H1 (cell line): ENCODE data around the gene CDK5RAP2. TPM values are rescaled to one million over a fixed set of nuclear protein-coding genes. Genes with fewer than 3 reads are reported as not detected.

Experiments
- CTCF ChIA-PET: fragments of 300-600 bp; sonication (Branson Sonifier 250); formaldehyde crosslinking; loops from one replicate; lab custom pipeline; 2021; ENCODE audit not compliant: partially characterized antibody; lab: Charles Lee
- POLR2A ChIA-PET: fragments of 300-600 bp; sonication (Branson Sonifier 250); formaldehyde crosslinking; loops from one replicate; lab custom pipeline; 2021; ENCODE audit warnings: inconsistent platforms; ENCODE audit not compliant: partially characterized antibody; lab: Charles Lee
- DNase-seq, 2 experiments: peaks; one replicate each; pipeline versions ENCODE4 v3.0.0 to v3.0.0-alpha.2; 2010 to 2022; ENCODE audit warnings: low spot score in 2 of 2, low read depth in 1 of 2, mixed read lengths in 1 of 2
- FAIRE-seq: peaks from 2 replicates; lab custom pipeline; 2011; peaks lifted over from hg19 to GRCh38; lab: Jason Lieb, UNC
- H2AFZ ChIP-seq: 2 replicates; pipeline ENCODE4 v1.8.1; 2012; ENCODE audit warnings: low read length, inconsistent platforms
- H2AK5ac ChIP-seq: 2 replicates; pipeline ENCODE4 v1.6.1; 2013; ENCODE audit warnings: low read depth, low read length
- H2BK120ac ChIP-seq: replicated peaks from 2 replicates; pipeline ENCODE3; 2013; ENCODE audit warnings: low read depth, low read length, inconsistent platforms
- H2BK12ac ChIP-seq: 2 replicates; pipeline ENCODE4 v1.6.1; 2013; ENCODE audit warnings: low read depth, low read length
- H2BK15ac ChIP-seq: 2 replicates; pipeline ENCODE4 v1.6.1; 2013; ENCODE audit warnings: low read length
- H2BK20ac ChIP-seq: 2 replicates; pipeline ENCODE4 v1.6.1; 2013; ENCODE audit warnings: low read length
- H2BK5ac ChIP-seq: 2 replicates; pipeline ENCODE4 v1.6.1; 2013; ENCODE audit warnings: low read depth, low read length
- H3K14ac ChIP-seq: 2 replicates; pipeline ENCODE4 v1.6.1; 2013; ENCODE audit warnings: inconsistent platforms; ENCODE audit not compliant: insufficient read length
- H3K18ac ChIP-seq: 2 replicates; pipeline ENCODE4 v1.6.1; 2013; ENCODE audit warnings: low read length; ENCODE audit errors: extremely low read depth
- H3K23ac ChIP-seq: 2 replicates; pipeline ENCODE4 v1.6.1; 2013; ENCODE audit warnings: inconsistent platforms; ENCODE audit not compliant: insufficient read length
- H3K23me2 ChIP-seq: 2 replicates; pipeline ENCODE4 v1.6.1; 2013; ENCODE audit warnings: low read depth, low read length
- H3K27ac ChIP-seq: 2 replicates; pipeline ENCODE4 v1.6.1; 2011; ENCODE audit warnings: low read depth, low read length, inconsistent platforms
- H3K27me3 ChIP-seq, 4 experiments: replicated peaks in 1 of 4; 1 replicate in 1 of 4; 2 replicates in 3 of 4; pipeline versions ENCODE4 v1.6.1 to v1.8.1; 2011 to 2013; ENCODE audit warnings: low read length in 3 of 4, mild to moderate bottlenecking in 3 of 4, inconsistent platforms in 2 of 4, mixed read lengths in 2 of 4, moderate library complexity in 1 of 4; ENCODE audit not compliant: control insufficient read depth in 3 of 4, insufficient read depth in 3 of 4; ENCODE audit errors: extremely low read depth in 1 of 4
- H3K36me3 ChIP-seq, 4 experiments: 2 replicates each; pipeline versions ENCODE4 v1.6.1 to v1.8.1; 2011 to 2013; ENCODE audit warnings: mild to moderate bottlenecking in 4 of 4, low read length in 3 of 4, moderate library complexity in 2 of 4, control low read depth in 1 of 4, inconsistent platforms in 1 of 4; ENCODE audit not compliant: insufficient read depth in 4 of 4, control insufficient read depth in 2 of 4
- H3K4ac ChIP-seq: replicated peaks from 2 replicates; pipeline ENCODE3; 2013; ENCODE audit warnings: low read length, low read depth, mixed read lengths, inconsistent platforms; ENCODE audit not compliant: insufficient read length
- H3K4me1 ChIP-seq, 4 experiments: replicated peaks in 1 of 4; 1 replicate in 1 of 4; 2 replicates in 3 of 4; pipeline versions ENCODE4 v1.6.1 to v1.8.1; 2011 to 2013; ENCODE audit warnings: low read length in 3 of 4, inconsistent platforms in 2 of 4, mixed read lengths in 1 of 4; ENCODE audit not compliant: insufficient read depth in 4 of 4, control insufficient read depth in 3 of 4
- H3K4me2 ChIP-seq, 2 experiments: 2 replicates each; pipeline versions ENCODE4 v1.6.1 to v1.8.1; 2011 to 2013; ENCODE audit warnings: low read depth in 2 of 2, low read length in 2 of 2, control low read depth in 1 of 2, inconsistent platforms in 1 of 2, mild to moderate bottlenecking in 1 of 2; ENCODE audit not compliant: insufficient read depth in 1 of 2
- H3K4me3 ChIP-seq, 4 experiments: fragments of 200-600, 300-600 bp in 1 of 4; sonication (generic), shearing (Covaris generic), sonication (Bioruptor Twin) in 1 of 4; 2 replicates each; pipeline versions ENCODE4 v1.5.1 to v1.8.1; 2011 to 2016; ENCODE audit warnings: low read length in 4 of 4, low read depth in 3 of 4, control low read depth in 2 of 4, inconsistent platforms in 2 of 4, mild to moderate bottlenecking in 2 of 4, mixed read lengths in 1 of 4, moderate library complexity in 1 of 4; ENCODE audit not compliant: insufficient read depth in 2 of 4; ENCODE audit errors: extremely low read depth in 1 of 4
- H3K56ac ChIP-seq: replicated peaks from 2 replicates; pipeline ENCODE3; 2013; ENCODE audit warnings: low read depth, mild to moderate bottlenecking, mixed read lengths, low read length, inconsistent platforms; ENCODE audit not compliant: insufficient read length
- H3K79me1 ChIP-seq: 2 replicates; pipeline ENCODE4 v1.6.1; 2013; ENCODE audit warnings: low read depth, low read length, control low read depth
- H3K79me2 ChIP-seq, 2 experiments: 2 replicates each; pipeline versions ENCODE4 v1.6.1 to v1.8.1; 2012 to 2013; ENCODE audit warnings: low read length in 2 of 2, mild to moderate bottlenecking in 2 of 2, inconsistent platforms in 1 of 2; ENCODE audit not compliant: insufficient read depth in 2 of 2, control insufficient read depth in 1 of 2
- H3K9ac ChIP-seq, 4 experiments: replicated peaks in 1 of 4; 1 replicate in 1 of 4; 2 replicates in 3 of 4; pipeline versions ENCODE4 v1.6.1 to v1.8.1; 2011 to 2013; ENCODE audit warnings: low read depth in 3 of 4, low read length in 3 of 4, control low read depth in 2 of 4, mild to moderate bottlenecking in 2 of 4, moderate library complexity in 2 of 4, inconsistent platforms in 1 of 4; ENCODE audit errors: extremely low read depth in 1 of 4
- H3K9me3 ChIP-seq, 2 experiments: 2 replicates each; pipeline versions ENCODE4 v1.6.1 to v1.8.1; 2012 to 2013; ENCODE audit warnings: mild to moderate bottlenecking in 2 of 2, moderate library complexity in 2 of 2, control low read depth in 1 of 2, inconsistent platforms in 1 of 2, low read depth in 1 of 2, low read length in 1 of 2, mixed read lengths in 1 of 2; ENCODE audit not compliant: insufficient read depth in 2 of 2
- H4K20me1 ChIP-seq, 2 experiments: replicated peaks in 1 of 2; 2 replicates each; pipeline versions ENCODE3 to v1.8.1; 2011 to 2013; ENCODE audit warnings: inconsistent platforms in 2 of 2, low read length in 2 of 2, mild to moderate bottlenecking in 1 of 2; ENCODE audit not compliant: insufficient read depth in 2 of 2, control insufficient read depth in 1 of 2
- H4K5ac ChIP-seq: 2 replicates; pipeline ENCODE4 v1.6.1; 2013; ENCODE audit warnings: low read length, low read depth, mixed read lengths, inconsistent platforms; ENCODE audit not compliant: insufficient read length
- H4K8ac ChIP-seq: 2 replicates; pipeline ENCODE4 v1.8.0; 2013; ENCODE audit warnings: mild to moderate bottlenecking, moderate library complexity, low read length, inconsistent platforms; ENCODE audit not compliant: insufficient read depth; ENCODE audit errors: extremely low read depth
- H4K91ac ChIP-seq: replicated peaks from 2 replicates; pipeline ENCODE3; 2013; ENCODE audit warnings: low read length, mixed read lengths, inconsistent platforms; ENCODE audit not compliant: insufficient read length
- BCL11A ChIP-seq, 2 experiments: IDR thresholded peaks; one replicate each; pipeline ENCODE4 v1.6.1; 2011; ENCODE audit warnings: low read depth in 2 of 2, low read length in 2 of 2, mild to moderate bottlenecking in 2 of 2
- CEBPB ChIP-seq: IDR thresholded peaks from 2 replicates; pipeline ENCODE4 v1.6.1; 2012; ENCODE audit warnings: low read depth, low read length
- EGR1 ChIP-seq: IDR thresholded peaks from 2 replicates; pipeline ENCODE4 v1.6.1; 2011; ENCODE audit warnings: low read depth, low read length, borderline replicate concordance
- FOSL1 ChIP-seq: IDR thresholded peaks from 2 replicates; pipeline ENCODE4 v1.6.1; 2011; ENCODE audit warnings: mild to moderate bottlenecking, low read depth, low read length, moderate library complexity; ENCODE audit not compliant: insufficient read depth
- HDAC2 ChIP-seq, 2 experiments: fragments of 300-600 bp in 1 of 2; sonication (generic) in 1 of 2; IDR thresholded peaks; 2 replicates each; pipeline ENCODE4 v1.6.1; 2011 to 2012; ENCODE audit warnings: low read depth in 2 of 2, low read length in 2 of 2, mild to moderate bottlenecking in 2 of 2, moderate library complexity in 2 of 2, borderline replicate concordance in 1 of 2, inconsistent platforms in 1 of 2
- POLR2AphosphoS5 ChIP-seq: IDR thresholded peaks from 2 replicates; pipeline ENCODE4 v1.6.1; 2011; ENCODE audit warnings: low read depth, low read length
- RAD21 ChIP-seq, 2 experiments: IDR thresholded peaks in 1 of 2; conservative IDR thresholded peaks in 1 of 2; 2 replicates each; pipeline ENCODE4 v1.6.1; 2011; ENCODE audit warnings: low read depth in 2 of 2, low read length in 2 of 2, improper control_type of control experiment in 1 of 2, inconsistent platforms in 1 of 2, mild to moderate bottlenecking in 1 of 2, moderate library complexity in 1 of 2
- RFX5 ChIP-seq: IDR thresholded peaks from 2 replicates; pipeline ENCODE4 v1.6.1; 2011; ENCODE audit warnings: low read depth, low read length, improper control_type of control experiment, borderline replicate concordance
- SP2 ChIP-seq: IDR thresholded peaks from 2 replicates; pipeline ENCODE4 v1.6.1; 2012; ENCODE audit warnings: mild to moderate bottlenecking, low read length, inconsistent platforms
- TAF7 ChIP-seq: optimal IDR thresholded peaks from 2 replicates; pipeline ENCODE3; 2011; ENCODE audit warnings: low read depth, mild to moderate bottlenecking, inconsistent platforms, low read length, moderate library complexity, borderline replicate concordance
- YY1 ChIP-seq: IDR thresholded peaks from 2 replicates; pipeline ENCODE4 v1.6.1; 2011; ENCODE audit warnings: low read depth, mild to moderate bottlenecking, low read length
- WGBS, 2 experiments: shearing (Covaris generic) in 1 of 2; methylation state at CpG; one replicate each; pipeline versions ENCODE4 v1.1.6 to v1.1.7; 2013 to 2015; ENCODE audit warnings: low lambda C conversion rate in 2 of 2, mixed read lengths in 2 of 2, inconsistent platforms in 1 of 2, low coverage in 1 of 2, missing lambda C conversion rate in 1 of 2; ENCODE audit not compliant: insufficient replicate concordance in 2 of 2, insufficient coverage in 1 of 2, insufficient read length in 1 of 2; ENCODE audit errors: extremely low coverage in 1 of 2, missing lambda C conversion rate in 1 of 2; 5-methylcytosine and 5-hydroxymethylcytosine counted together
- polyA plus RNA-seq, 7 experiments: library from polyadenylated mRNA; depleted of rRNA in 3 of 7; stranded (reverse) in 5 of 7; unstranded in 2 of 7; fragments of >200 nt in 5 of 7; fragments of 200-250 nt in 2 of 7; gene quantifications; 1 replicate in 5 of 7; 2 replicates in 1 of 7; 4 replicates in 1 of 7; pipeline versions ENCODE4 v1.2.1 to v1.2.3, GENCODE V29; 2011 to 2013; ENCODE audit warnings: missing spikeins in 2 of 7, mixed read lengths in 2 of 7
- total RNA-seq: library from RNA; stranded (reverse); fragmentation: NEBNext Ultra II Directional; extraction: Animal tissue kit (Norgen Biotek cat#: 25700); gene quantifications from 2 replicates; pipeline ENCODE4 v1.2.1, GENCODE V29; 2021
- TF ChIP-seq, protein P1 (sequence below): IDR thresholded peaks from 2 replicates; pipeline ENCODE4 v1.6.1; 2012; ENCODE audit warnings: inconsistent platforms

The CDK5RAP2 gene
- total and polyA plus RNA-seq, 2 of the 8 experiments (the other 6 are each of a cell fraction or from before 2014, with no cell fraction given): 19.8 to 49.4 TPM

- Histone ChIP-seq H3K27ac (no peak overlapping the region), H3K27me3 (no peaks in the 10 kb centered on the region), H3K4ac (no peak overlapping the region), H3K9me3 (no peaks in the 10 kb centered on the region), H4K91ac (no peak overlapping the region), H3K14ac (no peak overlapping the region), H3K79me1 (0 out of 2 replicates have a peak, but pooled peaks cover 2% of the 10 kb centered on the region), H2AFZ (no peak overlapping the region), H3K4me2 (no peak overlapping the region), H4K8ac (no peak overlapping the region), H3K23me2 (no peaks in the 10 kb centered on the region), H2BK15ac (no peak overlapping the region), H2AK5ac (no peak overlapping the region), H3K9ac (no peak overlapping the region), H2BK12ac (no peak overlapping the region), H3K4me3 (no peak overlapping the region), H2BK20ac (no peak overlapping the region), H3K23ac (no peak overlapping the region), H3K4me1 (no peaks in the 10 kb centered on the region), H4K5ac (no peak overlapping the region), H2BK5ac (no peak overlapping the region), H2BK120ac (no peak overlapping the region), H3K79me2 (no peaks in the 10 kb centered on the region), H3K36me3 (peaks cover 15 to 65% (median 42%) of the 10 kb centered on the region in 4 experiments), H4K20me1 (peaks cover 3 to 5% of the 10 kb centered on the region in 2 experiments), H3K18ac (no peak overlapping the region), H3K56ac (no peak overlapping the region)
- 92% methylated on average over 6 of the region's 6 CpGs; no CpG with 5 or more reads in 1 of the 2 experiments for WGBS, 2 experiments
- FAIRE-seq (no peak), DNase-seq (no peak)
- CTCF ChIA-PET: interaction anchor here (0.7 to 1.2 kb wide), 2 partner anchors 13 to 28 kb away, joined by 3 to 4 read pairs; no protein-coding TSS in a partner anchor
- POLR2A ChIA-PET: no interaction called here
- TF ChIP-seq HDAC2 (IDR thresholded peaks at IDR 0.05; ENCODE audit: borderline replicate concordance in 1 of 2, low read depth in 2 of 2, low read length in 2 of 2) (no peak), BCL11A (IDR thresholded peaks at IDR 0.05; ENCODE audit: low read depth in 2 of 2, low read length in 2 of 2) (no peak), RFX5 (no peak), FOSL1 (no peak), YY1 (no peak), RAD21 (IDR thresholded peaks at IDR 0.05 in 1 of 2, conservative IDR thresholded peaks at IDR 0.05 in 1 of 2; ENCODE audit: low read depth in 2 of 2, low read length in 2 of 2) (no peak), CEBPB (no peak), POLR2AphosphoS5 (no peak), SP2 (no peak), TAF7 (no peak), EGR1 (no peak)
- TF ChIP-seq, protein P1, sequence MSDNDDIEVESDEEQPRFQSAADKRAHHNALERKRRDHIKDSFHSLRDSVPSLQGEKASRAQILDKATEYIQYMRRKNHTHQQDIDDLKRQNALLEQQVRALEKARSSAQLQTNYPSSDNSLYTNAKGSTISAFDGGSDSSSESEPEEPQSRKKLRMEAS: no peak
These were observed 34.0 kb downstream of the CDK5RAP2 start for GRCh38 chr9:120545701-120546550.
